CD4-positive, alpha-beta T cell (primary cell): ENCODE results near the gene ZNF541. TPM values are rescaled to one million over a fixed set of nuclear protein-coding genes. Genes with fewer than 3 reads are reported as not detected.
"Not testable (repeated sequence)": the region's sequence is repeated elsewhere in the genome, so short reads cannot be mapped to it uniquely, and the experiment has no call there.

Experiments used
- ATAC-seq: fragments of 200-7000 bp; cut with Tn5 transposase; one replicate; pipeline ENCODE4 v1.10.0; 2022; ENCODE audit warnings: mild to moderate bottlenecking; ENCODE audit not compliant: poor library complexity
- CTCF ChIA-PET: fragments of 350-600 bp; sonication (Branson Sonifier 250); formaldehyde crosslinking; loops from one replicate; lab custom pipeline; 2021; ENCODE audit warnings: antibody characterized with exemption, inconsistent platforms; lab: Charles Lee
- POLR2A ChIA-PET: fragments of 350-600 bp; sonication (Branson Sonifier 250); formaldehyde crosslinking; loops from one replicate; lab custom pipeline; 2021; ENCODE audit warnings: antibody characterized with exemption, inconsistent platforms; lab: Charles Lee
- DNase-seq, 14 experiments: peaks; one replicate each; pipeline ENCODE4 v3.0.0-alpha.2; 2013 to 2020; ENCODE audit warnings: mixed read lengths in 2 of 14
- H3K27ac ChIP-seq, 2 donors: one replicate each; pipeline versions ENCODE4 v1.5.1 to v1.7.0; 2013; ENCODE audit warnings: low read length in 2 of 2, low read depth in 1 of 2, mild to moderate bottlenecking in 1 of 2
- H3K27me3 ChIP-seq, 2 experiments: 1 replicate in 1 of 2; 2 replicates in 1 of 2; pipeline versions ENCODE4 v1.6.1 to v1.7.0; 2013; ENCODE audit warnings: low read length in 2 of 2, control low read depth in 1 of 2, mild to moderate bottlenecking in 1 of 2, moderate library complexity in 1 of 2; ENCODE audit not compliant: insufficient read depth in 2 of 2, control insufficient read depth in 1 of 2
- H3K36me3 ChIP-seq: one replicate; pipeline ENCODE4 v1.6.1; 2013; ENCODE audit warnings: low read length, control low read depth; ENCODE audit not compliant: insufficient read depth
- H3K4me1 ChIP-seq: one replicate; pipeline ENCODE4 v1.6.1; 2013; ENCODE audit warnings: low read length, control low read depth; ENCODE audit not compliant: insufficient read depth
- H3K4me3 ChIP-seq: one replicate; pipeline ENCODE4 v1.5.1; 2013; ENCODE audit warnings: mild to moderate bottlenecking, low read length, moderate library complexity
- H3K9me3 ChIP-seq, 2 experiments: 1 replicate in 1 of 2; 2 replicates in 1 of 2; pipeline versions ENCODE4 v1.6.1 to v1.7.0; 2013; ENCODE audit warnings: low read length in 2 of 2, mild to moderate bottlenecking in 2 of 2, control low read depth in 1 of 2, moderate library complexity in 1 of 2; ENCODE audit not compliant: control insufficient read depth in 1 of 2, insufficient read depth in 1 of 2
- H3K27ac Mint-ChIP-seq: one replicate; pipeline ENCODE4 v1.8.0; 2020; ENCODE audit warnings: mixed read lengths
- H3K27me3 Mint-ChIP-seq: one replicate; pipeline ENCODE4 v1.8.0; 2021; ENCODE audit warnings: mixed read lengths
- H3K36me3 Mint-ChIP-seq: one replicate; pipeline ENCODE4 v1.8.0; 2021; ENCODE audit warnings: low read depth, mixed read lengths
- H3K4me1 Mint-ChIP-seq: one replicate; pipeline ENCODE4 v1.8.0; 2021; ENCODE audit warnings: low read depth, mixed read lengths
- H3K4me3 Mint-ChIP-seq: one replicate; pipeline ENCODE4 v1.8.0; 2020; ENCODE audit warnings: mild to moderate bottlenecking, mixed read lengths
- H3K9me3 Mint-ChIP-seq: one replicate; pipeline ENCODE4 v1.8.0; 2020; ENCODE audit warnings: mixed read lengths
- CTCF ChIP-seq: fragments of 200-600 bp; IDR thresholded peaks from one replicate; pipeline ENCODE4 v1.8.0; 2022; ENCODE audit warnings: antibody characterized with exemption, mild to moderate bottlenecking
- intact Hi-C, 2 experiments: fragments of 100-400 bp; cut with DNase I in 1 of 2; cut with micrococcal nuclease in 1 of 2; formaldehyde crosslinking; loops; one replicate each; pipeline versions ENCODE4 v1.15.1 to v1.9.0; 2023 to 2025; cut with DNase I, micrococcal nuclease
- total RNA-seq, 174 experiments: library from RNA in 2 of 174; stranded (reverse) in 2 of 174; gene quantifications; one replicate each; pipeline ENCODE4 v1.2.3 and lab custom pipeline; 2021 to 2026

ZNF541 gene
- total RNA-seq, 2 experiments from 2014 or later, result 0.81 to 0.88 TPM

GRCh38 chr19:47600246-47601179, 27.6 kb upstream of the ZNF541 start:
- ATAC-seq (peak; percentile 97), DNase-seq (peak; percentile 98 to 100 (median 100))
- peak overlapping the region; percentile 55 to 79 for H3K27ac ChIP-seq
- H3K27ac Mint-ChIP-seq, result peak overlapping the region; percentile 89
- H3K4me3 ChIP-seq, result peak overlapping the region; percentile 80
- POLR2A ChIA-PET, result interaction anchor here (0.6 to 3.3 kb wide), 15 partner anchors 8 to 344 kb away, joined by 3 to 61 read pairs (median 6); partner anchors contain the start of genes BICRA, CCDC9, INAFM1 and KPTN
- no peaks in the 10 kb centered on the region for H3K27me3 ChIP-seq
- intact Hi-C loops, result loop anchor here (1.0 to 10.0 kb wide), 6 partner anchors 8 to 326 kb away; partner anchors contain the start of genes INAFM1 (in 1 of the 2), NAPA (in 1 of the 2) and ZNF541 (in 1 of the 2)
- H3K4me3 Mint-ChIP-seq, result peak overlapping the region; percentile 86
- H3K4me1 Mint-ChIP-seq, result peaks cover 20% of the 10 kb centered on the region
- no peaks in the 10 kb centered on the region for H3K36me3 Mint-ChIP-seq
- no peaks in the 10 kb centered on the region for H3K9me3 ChIP-seq
- no peaks in the 10 kb centered on the region for H3K27me3 Mint-ChIP-seq
- peaks cover 24% of the 10 kb centered on the region for H3K4me1 ChIP-seq
- CTCF ChIA-PET, result interaction anchor here (0.9 to 3.2 kb wide), 7 partner anchors 10 to 164 kb away, joined by 3 to 21 read pairs (median 4); partner anchors contain the start of genes EHD2, KPTN and NAPA
- no peaks in the 10 kb centered on the region for H3K9me3 Mint-ChIP-seq
- no peaks in the 10 kb centered on the region for H3K36me3 ChIP-seq
- no peak for TF ChIP-seq CTCF

GRCh38 chr19:47599671-47600245, 26.8 kb upstream of the ZNF541 start:
- Mint-ChIP-seq H3K4me3 (peak overlapping the region; percentile 86), H3K4me1 (peaks cover 20% of the 10 kb centered on the region), H3K27ac (peak overlapping the region; percentile 89)
- Histone ChIP-seq H3K27ac (peak overlapping the region; percentile 28 to 79), H3K4me3 (peak overlapping the region; percentile 58), H3K4me1 (peaks cover 25% of the 10 kb centered on the region)
- not testable (repeated sequence) for H3K36me3 ChIP-seq, H3K9me3 ChIP-seq, H3K27me3 ChIP-seq, DNase-seq, H3K36me3 Mint-ChIP-seq, H3K9me3 Mint-ChIP-seq, H3K27me3 Mint-ChIP-seq, ATAC-seq
- ChIA-PET POLR2A (interaction anchor here (0.7 to 3.3 kb wide), 14 partner anchors 9 to 343 kb away, joined by 3 to 61 read pairs (median 8); partner anchors contain the start of genes BICRA, CCDC9, INAFM1 and KPTN), CTCF (interaction anchor here (0.9 to 3.2 kb wide), 6 partner anchors 11 to 164 kb away, joined by 3 to 21 read pairs (median 4); partner anchors contain the start of genes EHD2, KPTN and NAPA)
- intact Hi-C loops, result loop anchor here (1.0 to 10.0 kb wide), 7 partner anchors 9 to 325 kb away; partner anchors contain the start of genes INAFM1 (in 1 of the 2), NAPA (in 1 of the 2) and ZNF541 (in 1 of the 2)

- H3K4me1 ChIP-seq, result peaks cover 25% of the 10 kb centered on the region
- H3K27ac Mint-ChIP-seq, result peak overlapping the region; percentile 33
Observed at GRCh38 chr19:47598407-47599349, 25.7 kb upstream of the ZNF541 start.

More at GRCh38 chr19:47598407-47599349, 25.7 kb upstream of the ZNF541 start:
- no peaks in the 10 kb centered on the region for H3K9me3 Mint-ChIP-seq
- peaks cover 20% of the 10 kb centered on the region for H3K4me1 Mint-ChIP-seq
- Histone ChIP-seq H3K9me3 (no peaks in the 10 kb centered on the region), H3K4me3 (no peak overlapping the region), H3K27ac (no peak overlapping the region), H3K36me3 (no peaks in the 10 kb centered on the region), H3K27me3 (no peaks in the 10 kb centered on the region)
- no peaks in the 10 kb centered on the region for H3K27me3 Mint-ChIP-seq
- POLR2A ChIA-PET, result interaction anchor here (0.7 to 2.6 kb wide), 3 partner anchors 10 to 14 kb away, joined by 4 to 10 read pairs (median 4); no protein-coding TSS in a partner anchor
- CTCF ChIA-PET, result interaction anchor here (1.5 to 3.2 kb wide), 2 partner anchors 83 to 115 kb away, joined by 4 to 21 read pairs; partner anchors contain the start of genes KPTN and NAPA
- H3K4me3 Mint-ChIP-seq, result peak overlapping the region; percentile 86
- TF ChIP-seq CTCF, result no peak
- no peaks in the 10 kb centered on the region for H3K36me3 Mint-ChIP-seq
- ATAC-seq, result no peak
- intact Hi-C loops, result loop anchor here in 1 of 2 experiments (2.0 kb wide), 1 partner anchor 82 kb away; no protein-coding TSS in a partner anchor
- DNase-seq, result no peak
